Endothelial cell of umbilical vein (primary cell): ENCODE results near the gene RANGRF. TPM values are rescaled to one million over a fixed set of nuclear protein-coding genes. Genes with fewer than 3 reads are reported as not detected.

ENCODE experiments used
- BruUV-seq: library from RNA; stranded (reverse); fragments of 400-500 nt; replicated peaks from 2 replicates; lab custom pipeline; 2021; lab: Mats Ljungman, UMichigan
- CTCF ChIA-PET: fragments of 300-600, 350-600 bp; sonication (Branson Sonifier 250); formaldehyde crosslinking; loops from one replicate; lab custom pipeline; 2021; ENCODE audit warnings: antibody characterized with exemption, inconsistent platforms; lab: Charles Lee
- POLR2A ChIA-PET: fragments of 300-600, 350-600 bp; sonication (Branson Sonifier 250); formaldehyde crosslinking; loops from one replicate; lab custom pipeline; 2021; ENCODE audit warnings: antibody characterized with exemption, inconsistent platforms; lab: Charles Lee
- DNase-seq: peaks from one replicate; pipeline ENCODE4 v3.0.0-alpha.2; 2011; ENCODE audit warnings: low read depth, low spot score
- FAIRE-seq: peaks from 2 replicates; lab custom pipeline; 2011; peaks lifted over from hg19 to GRCh38; lab: Jason Lieb, UNC
- H2AFZ ChIP-seq: 2 replicates; pipeline ENCODE4 v1.6.0; 2012; ENCODE audit warnings: low read depth, low read length, control low read depth, inconsistent platforms
- H3K27ac ChIP-seq: 2 replicates; pipeline ENCODE4 v1.5.1; 2011; ENCODE audit warnings: low read depth, mild to moderate bottlenecking, control low read depth, low read length, moderate library complexity; ENCODE audit not compliant: insufficient read depth
- H3K27me3 ChIP-seq, 2 experiments: 2 replicates each; pipeline versions ENCODE4 v1.6.0 to v1.6.1; 2011; ENCODE audit warnings: low read length in 2 of 2, mixed read lengths in 1 of 2; ENCODE audit not compliant: control insufficient read depth in 2 of 2, insufficient read depth in 2 of 2
- H3K36me3 ChIP-seq, 2 experiments: 2 replicates in 1 of 2; 3 replicates in 1 of 2; pipeline ENCODE4 v1.5.1; 2011; ENCODE audit warnings: low read length in 2 of 2, mild to moderate bottlenecking in 1 of 2, moderate library complexity in 1 of 2; ENCODE audit not compliant: control insufficient read depth in 2 of 2, insufficient read depth in 2 of 2; ENCODE audit errors: extremely low read depth in 1 of 2
- H3K4me1 ChIP-seq: 3 replicates; pipeline ENCODE4 v1.5.1; 2011; ENCODE audit warnings: mild to moderate bottlenecking, low read length; ENCODE audit not compliant: control insufficient read depth, insufficient read depth; ENCODE audit errors: extremely low read depth
- H3K4me2 ChIP-seq: 2 replicates; pipeline ENCODE4 v1.6.1; 2011; ENCODE audit warnings: low read length, control low read depth, mixed read lengths; ENCODE audit not compliant: insufficient read depth
- H3K4me3 ChIP-seq, 3 experiments: fragments of 200-600 bp in 1 of 3; sonication (generic), shearing (Covaris generic) in 1 of 3; replicated peaks in 1 of 3; 2 replicates each; pipeline ENCODE4 v1.5.1; 2011 to 2016; ENCODE audit warnings: control low read depth in 3 of 3, low read length in 3 of 3, mild to moderate bottlenecking in 2 of 3, inconsistent platforms in 1 of 3, low read depth in 1 of 3, moderate library complexity in 1 of 3; ENCODE audit not compliant: insufficient read depth in 1 of 3
- H3K79me2 ChIP-seq: 2 replicates; pipeline ENCODE4 v1.6.0; 2012; ENCODE audit warnings: low read length, inconsistent platforms; ENCODE audit not compliant: control insufficient read depth, insufficient read depth
- H3K9ac ChIP-seq: replicated peaks from 2 replicates; pipeline ENCODE3; 2011; ENCODE audit warnings: low read length, control low read depth; ENCODE audit not compliant: insufficient read depth; ENCODE audit errors: extremely low read depth
- H3K9me1 ChIP-seq: replicated peaks from 3 replicates; pipeline ENCODE4 v1.6.0; 2011; ENCODE audit warnings: mild to moderate bottlenecking, low read length; ENCODE audit not compliant: control insufficient read depth, insufficient read depth; ENCODE audit errors: extremely low read depth
- H3K9me3 ChIP-seq: replicated peaks from 2 replicates; pipeline ENCODE4 v1.5.1; 2012; ENCODE audit warnings: low read length, inconsistent platforms; ENCODE audit not compliant: control insufficient read depth, insufficient read depth
- H4K20me1 ChIP-seq: replicated peaks from 2 replicates; pipeline ENCODE3; 2011; ENCODE audit warnings: mild to moderate bottlenecking, low read length; ENCODE audit not compliant: control insufficient read depth, insufficient read depth; ENCODE audit errors: extremely low read depth
- EZH2 ChIP-seq: IDR thresholded peaks from 2 replicates; pipeline ENCODE4 v1.6.1; 2012; ENCODE audit warnings: borderline replicate concordance, low read depth, mild to moderate bottlenecking, moderate library complexity, low read length, inconsistent platforms; ENCODE audit not compliant: severe bottlenecking
- FOS ChIP-seq: IDR thresholded peaks from 2 replicates; pipeline ENCODE4 v1.6.1; 2011; ENCODE audit warnings: mild to moderate bottlenecking, low read length, moderate library complexity, borderline replicate concordance; ENCODE audit not compliant: insufficient read depth
- GATA2 ChIP-seq: IDR thresholded peaks from 2 replicates; pipeline ENCODE4 v1.7.0; 2011; ENCODE audit warnings: low read depth, mild to moderate bottlenecking, moderate library complexity, mixed read lengths, low read length; ENCODE audit not compliant: insufficient read length, insufficient read depth
- JUN ChIP-seq: IDR thresholded peaks from 2 replicates; pipeline ENCODE4 v1.6.1; 2011; ENCODE audit warnings: borderline replicate concordance, low read depth; ENCODE audit not compliant: insufficient read length, insufficient read depth
- MYC ChIP-seq: IDR thresholded peaks from one replicate; pipeline ENCODE4 v1.6.1; 2011; ENCODE audit warnings: mild to moderate bottlenecking, low read depth, low read length
- POLR2A ChIP-seq: IDR thresholded peaks from 2 replicates; pipeline ENCODE4 v1.6.1; 2012; ENCODE audit warnings: low read depth, mild to moderate bottlenecking, control low read depth, low read length
- POLR2AphosphoS5 ChIP-seq: IDR thresholded peaks from 2 replicates; pipeline ENCODE4 v1.6.1; 2012; ENCODE audit warnings: low read depth, mild to moderate bottlenecking, control low read depth, low read length, moderate library complexity; ENCODE audit not compliant: insufficient read depth
- dilution Hi-C: fragments of 300-500 bp; cut with MboI; formaldehyde crosslinking; loops from one replicate; pipeline ENCODE4 v1.15.0; 2019; ENCODE audit warnings: low sequenced_read_pairs; ENCODE audit not compliant: extremely low pct_ligation_motif_present
- intact Hi-C: fragments of 100-400 bp; cut with micrococcal nuclease; formaldehyde crosslinking; loops from one replicate; pipeline ENCODE4 v1.10.0; 2022
- polyA plus RNA-seq, 4 experiments: library from polyadenylated mRNA; depleted of rRNA in 3 of 4; stranded (reverse) in 3 of 4; unstranded in 1 of 4; fragments of >200 nt; gene quantifications; 2 replicates each; pipeline versions ENCODE4 v1.2.1 to v1.2.3, GENCODE V29; 2011 to 2012; ENCODE audit warnings: missing spikeins in 1 of 4
- total RNA-seq: library from RNA; stranded (reverse); gene quantifications from 2 replicates; pipeline ENCODE4 v1.2.3, GENCODE V29; 2021
- TF ChIP-seq, protein P1 (sequence below): IDR thresholded peaks from 2 replicates; pipeline ENCODE4 v1.6.1; 2011; ENCODE audit not compliant: insufficient read depth, insufficient read length
- TF ChIP-seq, protein P2 (sequence below), 2 donors: IDR thresholded peaks; 1 replicate in 1 of 2; 2 replicates in 1 of 2; pipeline ENCODE4 v1.5.1; 2011; ENCODE audit warnings: low read length in 2 of 2, mild to moderate bottlenecking in 2 of 2, moderate library complexity in 2 of 2, control low read depth in 1 of 2, inconsistent platforms in 1 of 2, low read depth in 1 of 2; ENCODE audit not compliant: insufficient read depth in 1 of 2; ENCODE audit errors: extremely low read depth in 1 of 2

RANGRF gene
- total and polyA plus RNA-seq, 2 donors (not counting 3 experiments of a cell fraction or from before 2014, with no cell fraction given): 36.5 to 52.7 TPM

DNA sequence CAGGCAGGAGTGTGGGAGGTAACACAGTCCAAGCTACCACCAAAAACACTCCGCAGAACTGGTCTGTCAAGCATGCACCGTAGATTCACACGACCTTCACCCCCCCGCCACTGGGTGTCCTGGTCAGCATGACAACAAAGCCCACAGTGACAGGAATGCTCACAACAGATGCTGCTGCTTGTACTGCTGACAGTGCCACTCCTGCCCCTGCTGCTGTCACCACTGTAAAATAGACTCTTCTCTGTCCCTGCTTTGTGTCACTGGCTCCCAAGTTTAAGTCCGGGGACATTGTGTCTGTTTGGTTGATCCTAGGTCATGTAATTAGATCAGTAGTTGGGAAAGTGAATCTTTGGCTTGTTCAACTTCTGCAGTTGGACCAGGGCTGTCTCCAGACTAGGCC, 44.2 kb downstream of the RANGRF start:
- DNase-seq: no peak
- BruUV-seq: no TSS peak
- H3K27me3 ChIP-seq: peaks cover 0 to 1% of the 10 kb centered on the region in 2 experiments
- FAIRE-seq: no peak
- no peak overlapping the region for H3K27ac ChIP-seq
- H3K79me2 ChIP-seq: no peaks in the 10 kb centered on the region
- TF ChIP-seq, protein P1, sequence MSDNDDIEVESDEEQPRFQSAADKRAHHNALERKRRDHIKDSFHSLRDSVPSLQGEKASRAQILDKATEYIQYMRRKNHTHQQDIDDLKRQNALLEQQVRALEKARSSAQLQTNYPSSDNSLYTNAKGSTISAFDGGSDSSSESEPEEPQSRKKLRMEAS: no peak
- TF ChIP-seq FOS (no peak), JUN (no peak), EZH2 (no peak), POLR2A (no peak), GATA2 (no peak), POLR2AphosphoS5 (no peak), MYC (no peak)
- TF ChIP-seq, protein P2, sequence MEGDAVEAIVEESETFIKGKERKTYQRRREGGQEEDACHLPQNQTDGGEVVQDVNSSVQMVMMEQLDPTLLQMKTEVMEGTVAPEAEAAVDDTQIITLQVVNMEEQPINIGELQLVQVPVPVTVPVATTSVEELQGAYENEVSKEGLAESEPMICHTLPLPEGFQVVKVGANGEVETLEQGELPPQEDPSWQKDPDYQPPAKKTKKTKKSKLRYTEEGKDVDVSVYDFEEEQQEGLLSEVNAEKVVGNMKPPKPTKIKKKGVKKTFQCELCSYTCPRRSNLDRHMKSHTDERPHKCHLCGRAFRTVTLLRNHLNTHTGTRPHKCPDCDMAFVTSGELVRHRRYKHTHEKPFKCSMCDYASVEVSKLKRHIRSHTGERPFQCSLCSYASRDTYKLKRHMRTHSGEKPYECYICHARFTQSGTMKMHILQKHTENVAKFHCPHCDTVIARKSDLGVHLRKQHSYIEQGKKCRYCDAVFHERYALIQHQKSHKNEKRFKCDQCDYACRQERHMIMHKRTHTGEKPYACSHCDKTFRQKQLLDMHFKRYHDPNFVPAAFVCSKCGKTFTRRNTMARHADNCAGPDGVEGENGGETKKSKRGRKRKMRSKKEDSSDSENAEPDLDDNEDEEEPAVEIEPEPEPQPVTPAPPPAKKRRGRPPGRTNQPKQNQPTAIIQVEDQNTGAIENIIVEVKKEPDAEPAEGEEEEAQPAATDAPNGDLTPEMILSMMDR (IDR thresholded peaks at IDR 0.05; ENCODE audit: extremely low read depth in 1 of 2, insufficient read depth in 1 of 2, low read depth in 1 of 2, low read length in 2 of 2): no peak
- H3K36me3 ChIP-seq: no peaks in the 10 kb centered on the region
- H3K4me3 ChIP-seq: no peak overlapping the region
- intact Hi-C loops (loop anchor here (10.0 kb wide), 1 partner anchor 1208 kb away; no protein-coding TSS in a partner anchor), dilution Hi-C loops (no loop called here)
- no peak overlapping the region for H2AFZ ChIP-seq
- H3K4me2 ChIP-seq: no peak overlapping the region
- ChIA-PET CTCF (interaction anchor here (1.0 kb wide), 1 partner anchor 14 kb away, joined by 3 read pairs; no protein-coding TSS in a partner anchor), POLR2A (no interaction called here)
- H3K4me1 ChIP-seq: no peaks in the 10 kb centered on the region
- H3K9me3 ChIP-seq: no peaks in the 10 kb centered on the region
- H3K9me1 ChIP-seq: no peaks in the 10 kb centered on the region
- no peaks in the 10 kb centered on the region for H4K20me1 ChIP-seq
- H3K9ac ChIP-seq: no peak overlapping the region
